Pancreas (tissue), 10 donors: ENCODE data around the gene ZBTB49. TPM values are rescaled to one million over a fixed set of nuclear protein-coding genes. Genes with fewer than 3 reads are reported as not detected.

Experiments used
- ATAC-seq, 4 donors: fragments of 200-7000 bp; cut with Tn5 transposase; one replicate each; pipeline versions ENCODE4 v1.8.0 to v1.9.1; 2020; ENCODE audit warnings: mild to moderate bottlenecking in 4 of 4, moderate library complexity in 4 of 4
- DNase-seq, 6 donors: peaks; one replicate each; pipeline ENCODE4 v3.0.0-alpha.2; 2020
- FAIRE-seq: peaks from 2 replicates; lab custom pipeline; 2012; peaks lifted over from hg19 to GRCh38; lab: Jason Lieb, UNC
- H3K27ac ChIP-seq, 4 donors: fragments of 200-600 bp; sonication (generic); 1 replicate in 3 of 4; 2 replicates in 1 of 4; pipeline versions ENCODE4 v1.5.0 to v1.8.0; 2020
- H3K27me3 ChIP-seq, 4 donors: fragments of 200-600 bp; one replicate each; pipeline ENCODE4 v1.8.0; 2021
- H3K36me3 ChIP-seq, 3 donors: fragments of 200-600 bp; sonication (generic) in 1 of 3; one replicate each; pipeline versions ENCODE4 v1.5.0 to v1.8.0; 2020 to 2021
- H3K4me1 ChIP-seq, 3 donors: fragments of 200-600 bp; one replicate each; pipeline ENCODE4 v1.8.0; 2021
- H3K4me3 ChIP-seq, 4 donors: fragments of 200-600 bp; sonication (generic) in 2 of 4; one replicate each; pipeline versions ENCODE4 v1.5.0 to v1.8.0; 2020 to 2021
- H3K9me3 ChIP-seq, 4 donors: fragments of 200-600 bp; one replicate each; pipeline ENCODE4 v1.8.0; 2021
- WGBS, 2 donors: extraction: QIAGEN DNeasy Blood & Tissue Kit; methylation state at CpG; one replicate each; pipeline ENCODE4 v1.1.7; 2013; 5-methylcytosine and 5-hydroxymethylcytosine counted together
- intact Hi-C, 3 donors: fragments of 100-400 bp; cut with DNase I; formaldehyde crosslinking; loops; one replicate each; pipeline versions ENCODE4 v1.11.1 to v1.14.2; 2022
- polyA plus RNA-seq, 2 donors: library from polyadenylated mRNA; stranded (reverse); fragments of 200-250 nt; gene quantifications; one replicate each; pipeline ENCODE4 v1.2.3, GENCODE V29; 2013
- total RNA-seq, 6 donors: library from RNA; stranded (reverse); fragmentation: NEBNext Ultra II Directional in 4 of 6; extraction: Animal tissue kit (Norgen Biotek cat#: 25700) in 4 of 6; gene quantifications; one replicate each; pipeline versions ENCODE4 v1.2.1 to v1.2.4, GENCODE V29; 2021 to 2023
- TF ChIP-seq, protein P1 (sequence below), 4 donors: fragments of 200-600 bp; sonication (generic) in 3 of 4; IDR thresholded peaks; one replicate each; pipeline versions ENCODE4 v1.5.0 to v1.8.0; 2021; ENCODE audit warnings: antibody characterized with exemption in 4 of 4
- donor health status: healthy with polysubstance abuse.
- donor health status: DM: no; HTN: no; CAD: no; lungs with moderate emphysema.
- donor health status: DM: no; HTN: no; CAD: no.
- donor health status: control.
- donor health status: control.
- donor health status: Bipolar disorder and iron deficiency.
- donor health status: DM: yes; HTN: yes; CAD: no.
- donor health status: DM: no; HTN: no; CAD: no.
- donor health status: DM: no; HTN: no; CAD: no.
- donor health status: DM: yes; HTN: yes; CAD: no.

Gene ZBTB49
- total and polyA plus RNA-seq, 8 donors = 1.5 to 3.9 (median 3.4) TPM

DNA sequence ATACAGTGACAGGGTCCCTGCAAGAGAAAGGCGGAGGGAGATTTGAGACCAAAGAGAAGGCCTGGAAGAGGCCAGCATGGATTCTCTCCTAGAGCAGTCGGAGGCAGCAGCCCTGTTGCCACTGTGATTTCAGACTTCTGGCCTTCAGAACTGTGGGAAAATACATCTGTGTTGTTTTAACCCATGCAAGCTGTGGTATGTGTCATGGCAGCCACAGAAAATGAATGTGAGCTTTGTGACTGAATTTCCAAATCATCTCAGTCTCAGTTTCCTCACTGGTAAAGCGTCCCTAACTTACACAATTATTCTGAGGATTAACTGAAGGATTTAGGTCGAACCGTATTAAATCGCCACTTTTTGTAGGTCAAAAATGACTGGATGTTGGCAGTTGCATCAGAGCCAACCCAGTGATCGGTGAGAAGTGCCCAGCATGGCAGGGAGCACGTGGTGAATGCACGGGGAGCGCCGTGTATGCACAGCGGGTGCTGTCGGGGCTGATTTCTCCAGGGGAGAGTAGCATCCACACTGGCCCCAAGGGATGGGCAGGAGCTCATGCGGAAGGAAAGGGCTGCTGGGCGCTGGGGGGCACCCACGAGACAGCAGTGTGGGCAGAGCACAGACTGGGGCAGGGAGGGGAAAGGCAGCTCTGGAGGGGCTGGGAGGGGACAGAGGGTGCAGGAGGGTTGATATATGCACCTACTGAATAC is 73.1 kb downstream of the ZBTB49 start:
- peak in 1 of 4 donors; percentile 40 for ATAC-seq
- intact Hi-C loops = no loop called here
- no peak for FAIRE-seq
- H3K4me3 ChIP-seq = no peak overlapping the region
- H3K4me1 ChIP-seq = no peaks in the 10 kb centered on the region
- no peak overlapping the region for H3K27ac ChIP-seq
- peaks cover 0 to 3% (median 0%) of the 10 kb centered on the region in 4 donors for H3K27me3 ChIP-seq
- H3K36me3 ChIP-seq = no peaks in the 10 kb centered on the region
- DNase-seq = no peak
- TF ChIP-seq, protein P1, sequence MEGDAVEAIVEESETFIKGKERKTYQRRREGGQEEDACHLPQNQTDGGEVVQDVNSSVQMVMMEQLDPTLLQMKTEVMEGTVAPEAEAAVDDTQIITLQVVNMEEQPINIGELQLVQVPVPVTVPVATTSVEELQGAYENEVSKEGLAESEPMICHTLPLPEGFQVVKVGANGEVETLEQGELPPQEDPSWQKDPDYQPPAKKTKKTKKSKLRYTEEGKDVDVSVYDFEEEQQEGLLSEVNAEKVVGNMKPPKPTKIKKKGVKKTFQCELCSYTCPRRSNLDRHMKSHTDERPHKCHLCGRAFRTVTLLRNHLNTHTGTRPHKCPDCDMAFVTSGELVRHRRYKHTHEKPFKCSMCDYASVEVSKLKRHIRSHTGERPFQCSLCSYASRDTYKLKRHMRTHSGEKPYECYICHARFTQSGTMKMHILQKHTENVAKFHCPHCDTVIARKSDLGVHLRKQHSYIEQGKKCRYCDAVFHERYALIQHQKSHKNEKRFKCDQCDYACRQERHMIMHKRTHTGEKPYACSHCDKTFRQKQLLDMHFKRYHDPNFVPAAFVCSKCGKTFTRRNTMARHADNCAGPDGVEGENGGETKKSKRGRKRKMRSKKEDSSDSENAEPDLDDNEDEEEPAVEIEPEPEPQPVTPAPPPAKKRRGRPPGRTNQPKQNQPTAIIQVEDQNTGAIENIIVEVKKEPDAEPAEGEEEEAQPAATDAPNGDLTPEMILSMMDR (IDR thresholded peaks at IDR 0.05) = no peak
- whole genome bisulfite sequencing, 2 donors = 57 to 70% methylated on average over 16 of the region's 16 CpGs
- no peaks in the 10 kb centered on the region for H3K9me3 ChIP-seq

DNA sequence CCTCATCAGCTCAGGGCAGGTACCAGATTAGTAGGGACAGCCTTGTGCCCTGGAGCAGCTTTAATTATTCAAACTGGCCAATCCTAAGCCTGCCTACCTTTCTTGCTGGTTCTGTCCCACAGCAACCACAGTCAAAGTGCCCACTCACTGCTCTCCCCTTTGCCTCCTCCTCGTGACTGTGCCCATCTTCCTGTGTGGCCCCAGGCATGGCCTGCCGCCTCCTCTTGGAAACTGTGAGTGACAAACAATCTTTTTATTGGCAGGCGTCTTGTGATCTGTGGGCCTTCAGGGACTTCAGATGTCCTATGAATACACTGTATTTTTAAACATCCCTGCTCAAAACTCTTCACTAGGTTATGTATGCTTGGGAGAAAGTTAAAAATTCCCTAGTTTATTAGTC is 74.0 kb downstream of the ZBTB49 start:
- no peak for ATAC-seq
- TF ChIP-seq, protein P1 (IDR thresholded peaks at IDR 0.05) = no peak
- H3K4me1 ChIP-seq = no peaks in the 10 kb centered on the region
- H3K27me3 ChIP-seq = peaks cover 0 to 3% (median 0%) of the 10 kb centered on the region in 4 donors
- DNase-seq = no peak
- 76 to 89% methylated on average over 3 of the region's 3 CpGs for WGBS, 2 donors
- no peak for FAIRE-seq
- no peaks in the 10 kb centered on the region for H3K9me3 ChIP-seq
- H3K27ac ChIP-seq = no peak overlapping the region
- no peak overlapping the region for H3K4me3 ChIP-seq
- intact Hi-C loops = no loop called here
- H3K36me3 ChIP-seq = no peaks in the 10 kb centered on the region

DNA sequence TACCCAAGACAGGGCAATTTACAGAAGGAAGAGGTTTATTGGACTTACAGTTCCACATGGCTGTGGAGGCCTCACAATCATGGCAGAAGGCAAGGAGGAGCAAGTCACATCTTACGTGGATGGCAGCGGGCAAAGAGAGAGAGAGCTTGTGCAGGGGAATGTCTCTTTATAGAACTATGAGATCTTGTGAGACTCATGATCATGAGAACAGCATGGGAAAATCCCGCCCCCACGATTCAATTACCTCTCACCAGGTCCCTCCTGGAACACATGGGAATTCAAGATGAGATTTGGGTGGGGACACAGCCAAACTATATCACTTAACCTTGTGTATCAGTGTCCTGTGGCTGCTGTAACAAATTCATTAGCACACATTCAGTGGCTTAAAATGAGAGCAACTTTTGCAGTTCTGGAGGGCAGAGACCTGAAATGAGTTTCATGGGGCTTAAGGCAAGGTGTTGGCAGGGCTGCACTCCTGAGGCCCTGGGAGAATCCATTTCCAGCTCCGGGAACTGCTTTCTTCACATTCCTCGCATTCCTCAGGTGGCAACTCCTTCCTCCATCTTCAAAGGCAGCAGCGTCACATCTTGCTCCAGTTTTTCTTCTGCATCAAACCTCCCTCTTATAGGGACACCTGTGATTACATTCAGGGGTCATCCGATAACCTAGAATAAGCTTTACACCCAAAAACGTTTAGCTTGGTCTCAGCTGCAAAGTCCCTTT is 74.6 kb downstream of the ZBTB49 start:
- H3K27me3 ChIP-seq = peaks cover 0 to 3% (median 0%) of the 10 kb centered on the region in 4 donors
- H3K9me3 ChIP-seq = no peaks in the 10 kb centered on the region
- ATAC-seq (no peak), FAIRE-seq (no peak), DNase-seq (no peak)
- intact Hi-C loops = no loop called here
- H3K27ac ChIP-seq = no peak overlapping the region
- no peaks in the 10 kb centered on the region for H3K36me3 ChIP-seq
- WGBS, 2 donors = 66 to 76% methylated on average over 9 of the region's 9 CpGs
- TF ChIP-seq, protein P1 (IDR thresholded peaks at IDR 0.05) = no peak
- no peaks in the 10 kb centered on the region for H3K4me1 ChIP-seq
- H3K4me3 ChIP-seq = no peak overlapping the region

DNA sequence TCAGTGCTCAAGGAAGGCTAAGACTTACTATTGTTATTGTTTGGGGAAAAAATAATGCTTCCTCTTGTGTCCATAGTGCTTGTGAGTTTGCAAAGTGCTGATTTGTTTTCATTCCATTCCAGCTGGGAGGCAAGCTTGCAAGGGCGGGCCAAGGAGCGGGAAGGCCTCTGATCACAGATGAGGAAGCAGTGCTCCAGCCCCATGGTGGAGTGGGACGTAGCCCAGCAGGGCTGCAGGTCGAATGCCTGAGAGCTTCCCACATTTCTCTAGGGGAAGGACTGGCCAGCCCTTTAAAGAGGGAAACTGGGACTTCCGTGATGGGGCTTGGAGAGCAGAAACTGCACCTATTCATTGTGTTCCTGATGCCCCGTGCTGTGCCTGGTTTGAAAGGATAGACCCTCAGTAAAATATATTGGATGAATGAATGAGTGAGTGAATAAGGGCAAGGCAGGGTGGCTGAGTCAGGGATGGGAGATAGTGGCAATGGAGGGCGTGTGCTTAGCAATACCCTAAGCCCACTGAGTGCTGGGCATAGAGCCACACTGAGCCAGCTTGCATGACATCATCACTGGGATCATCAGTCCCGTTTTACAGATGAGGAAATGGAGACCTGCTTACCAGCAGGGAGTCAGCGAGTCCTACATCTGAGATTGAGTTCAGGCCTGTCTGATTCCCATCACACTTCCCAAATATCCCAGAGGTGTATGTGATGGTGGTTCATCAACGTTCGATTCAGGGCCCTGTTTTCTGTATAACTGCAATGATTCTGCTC is 78.9 kb downstream of the ZBTB49 start:
- intact Hi-C loops = no loop called here
- Histone ChIP-seq H3K4me3 (no peak overlapping the region), H3K9me3 (no peaks in the 10 kb centered on the region), H3K27ac (no peak overlapping the region), H3K4me1 (no peaks in the 10 kb centered on the region), H3K36me3 (no peaks in the 10 kb centered on the region), H3K27me3 (no peaks in the 10 kb centered on the region)
- FAIRE-seq = no peak
- ATAC-seq = no peak
- DNase-seq = no peak
- 66 to 75% methylated on average over 11 of the region's 11 CpGs for WGBS, 2 donors
- TF ChIP-seq, protein P1 (IDR thresholded peaks at IDR 0.05) = no peak

Other genes starting within 250 kb of the ZBTB49 start
- gene OTOP1, start 63.3 kb upstream of the ZBTB49 start, total RNA-seq = not detected
- gene OTOP1, start 63.3 kb upstream of the ZBTB49 start, polyA plus RNA-seq = not detected
- gene TMEM128, start 42.0 kb upstream of the ZBTB49 start, total RNA-seq = 10 to 100 TPM in 2 of 6 donors, 1 to 10 TPM in 4; 6.5 to 10.9 (median 8.2) TPM
- 10 to 100 TPM in 1 of 2 donors, 1 to 10 TPM in 1; 8.7 to 23.3 TPM for gene TMEM128, start 42.0 kb upstream of the ZBTB49 start, polyA plus RNA-seq
- 1 to 10 TPM; 1.5 to 6.3 (median 3.9) TPM for gene LYAR, start 97 bp upstream of the ZBTB49 start, total RNA-seq
- 1 to 10 TPM; 5.2 to 6.6 TPM for gene LYAR, start 97 bp upstream of the ZBTB49 start, polyA plus RNA-seq
- 1 to 10 TPM in 3 of 6 donors, under 1 TPM in 3; 0.28 to 2.9 (median 0.92) TPM for gene NSG1, start 96.9 kb downstream of the ZBTB49 start, total RNA-seq
- gene NSG1, start 96.9 kb downstream of the ZBTB49 start, polyA plus RNA-seq = 10 to 100 TPM in 1 of 2 donors, under 1 TPM in 1; 0.95 to 10.1 TPM